ENCODE data around the gene FAM50A. TPM values are rescaled to one million over a fixed set of nuclear protein-coding genes. Genes with fewer than 3 reads are reported as not detected.

The FAM50A gene
- total RNA-seq, 1 experiment from 2014 or later: 57.4 TPM

- Histone ChIP-seq H4K8ac (replicated peaks; ENCODE audit: insufficient read length, low read depth, low read length) (no peak overlapping the region), H3K79me2 (ENCODE audit: insufficient read depth, low read length) (no peaks in the 10 kb centered on the region), H2BK5ac (ENCODE audit: insufficient read length, low read length) (no peak overlapping the region), H3T11ph (ENCODE audit: low read length) (no peak overlapping the region), H2BK12ac (ENCODE audit: insufficient read length, low read depth, low read length) (no peak overlapping the region), H3K14ac (ENCODE audit: insufficient read depth, low read length) (no peak overlapping the region), H3K9ac (ENCODE audit: extremely low read depth, insufficient read length, low read length) (no peak overlapping the region), H2AK5ac (ENCODE audit: insufficient read length, low read length) (no peak overlapping the region), H4K20me1 (ENCODE audit: control insufficient read depth, insufficient read depth, insufficient read length) (no peaks in the 10 kb centered on the region), H3K27me3 (ENCODE audit: insufficient read depth, low read length) (no peaks in the 10 kb centered on the region; the same call in 1 of the 2 replicates), H3K23ac (ENCODE audit: insufficient read length, low read depth, low read length) (no peak overlapping the region), H3K4me1 (ENCODE audit: insufficient read depth, low read length) (no peaks in the 10 kb centered on the region), H3K79me1 (ENCODE audit: insufficient read depth, low read depth, low read length, poor library complexity, severe bottlenecking) (no peaks in the 10 kb centered on the region), H2AFZ (ENCODE audit: low read length) (no peak overlapping the region), H3K27ac (ENCODE audit: insufficient read length, low read depth, low read length) (no peak overlapping the region), H3K9me3 (ENCODE audit: control insufficient read depth, low read depth, low read length) (peaks cover 9% of the 10 kb centered on the region), H3K4ac (ENCODE audit: low read depth, low read length) (no peak overlapping the region), H3K23me2 (ENCODE audit: insufficient read length, low read depth, low read length, poor library complexity, severe bottlenecking) (peaks cover 8% of the 10 kb centered on the region), H3K18ac (ENCODE audit: insufficient read length, low read depth, low read length) (no peak overlapping the region), H3K56ac (ENCODE audit: insufficient read length, low read depth, low read length) (no peak overlapping the region), H2BK120ac (ENCODE audit: low read depth, low read length, poor library complexity, severe bottlenecking) (no peak overlapping the region), H2BK20ac (ENCODE audit: low read depth, low read length, poor library complexity, severe bottlenecking) (no peak overlapping the region), H2BK15ac (ENCODE audit: low read depth, low read length) (no peak overlapping the region), H4K5ac (ENCODE audit: insufficient read length, low read depth, low read length) (no peak overlapping the region), H4K91ac (ENCODE audit: insufficient read length, low read depth, low read length) (no peak overlapping the region), H3K4me2 (ENCODE audit: insufficient read depth, insufficient read length, low read length) (no peak overlapping the region)
- H3K4me3 Mint-ChIP-seq: peak overlapping the region; percentile 65 to 88
- WGBS (ENCODE audit: extremely low coverage, insufficient read length, low lambda C conversion rate): no CpG with 5 or more reads among the region's 65 CpGs
- peaks cover 25 to 32% (median 26%) of the 10 kb centered on the region in 3 experiments for H3K36me3 Mint-ChIP-seq (ENCODE audit: insufficient read depth in 1 of 3, low read depth in 3 of 3)
- H3K4me1 Mint-ChIP-seq: peaks cover 0 to 7% of the 10 kb centered on the region in 2 experiments; a peak in 1 of 4 replicates
- H3K9me3 Mint-ChIP-seq: peaks cover 65 to 85% of the 10 kb centered on the region in 2 experiments
- no peak for TF ChIP-seq CTCF (conservative IDR thresholded peaks at IDR 0.05)
- H3K27ac Mint-ChIP-seq: peak overlapping the region in 1 of 3 experiments; percentile 22; a peak in 1 of 7 replicates
- peaks cover 25% of the 10 kb centered on the region for H3K27me3 Mint-ChIP-seq (ENCODE audit: low read depth)
- peak; percentile 75 for DNase-seq
Measured at GRCh38 chrX:154457491-154458115, 13.7 kb downstream of the FAM50A start.
